HG03159 (cell line): ENCODE data around the gene NFKB2.

ENCODE experiments used
- ATAC-seq: cut with Tn5 transposase; IDR thresholded peaks from one replicate; pipeline ENCODE4 v1.9.1; 2021; ENCODE audit warnings: mild to moderate bottlenecking, moderate library complexity; ENCODE audit not compliant: unreplicated experiment

The NFKB2 gene

GRCh38 chr10:102395400-102396316 is at the start of gene NFKB2:
TSS of gene NFKB2 (plus strand) at chr10:102395705. CDS start at chr10:102395960, 255 bp downstream.
- ATAC-seq = peak; percentile 35

- no peak for ATAC-seq
These were observed 48.2 kb upstream of the NFKB2 start for GRCh38 chr10:102347236-102347828.

GRCh38 chr10:102352066-102352715 is 43.3 kb upstream of the NFKB2 start:
- ATAC-seq = no peak

GRCh38 chr10:102354451-102354850 is 41.1 kb upstream of the NFKB2 start:
- no peak for ATAC-seq

GRCh38 chr10:102358712-102359382 is 36.7 kb upstream of the NFKB2 start:
- no peak for ATAC-seq

GRCh38 chr10:102367441-102367840 is 28.1 kb upstream of the NFKB2 start:
- ATAC-seq = no peak

- ATAC-seq = no peak
These were observed 27.4 kb upstream of the NFKB2 start for GRCh38 chr10:102368077-102368476.

DNA sequence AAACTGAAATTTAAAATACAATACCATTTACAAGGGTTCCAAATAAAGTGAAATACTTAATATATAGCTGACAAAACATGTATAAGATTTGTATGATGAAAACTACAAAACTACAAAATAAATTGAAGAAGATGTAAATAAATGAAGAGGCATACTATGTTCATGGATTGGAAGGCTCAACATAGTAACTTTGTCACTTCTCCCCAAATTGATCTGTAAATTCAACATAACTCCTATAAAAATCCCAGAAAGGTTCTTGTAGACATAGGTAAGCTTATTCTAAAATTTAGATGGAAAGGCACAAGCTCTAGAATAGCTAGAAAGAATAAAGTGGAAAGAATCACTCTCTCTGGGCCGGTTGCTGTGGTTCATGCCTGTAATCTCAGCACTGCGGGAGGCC is 24.2 kb upstream of the NFKB2 start:
- ATAC-seq = no peak

DNA sequence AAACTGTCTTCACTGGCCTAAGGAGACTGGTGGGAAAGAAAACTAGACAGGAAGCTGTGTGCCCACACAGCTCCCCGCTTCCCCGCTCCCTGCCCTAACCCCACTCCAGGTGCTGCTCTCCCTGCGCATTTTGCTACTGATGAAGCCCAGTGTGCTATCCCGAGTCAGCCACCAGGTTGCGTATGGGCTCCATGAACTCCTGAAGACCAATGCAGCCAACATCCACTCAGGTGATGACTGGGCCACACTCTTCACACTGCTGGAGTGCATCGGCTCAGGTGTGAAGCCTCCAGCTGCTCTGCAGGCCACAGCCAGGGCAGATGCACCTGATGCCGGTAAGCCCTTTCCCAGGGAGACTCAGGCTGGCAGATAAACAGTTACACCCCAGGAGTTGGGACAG is 20.3 kb upstream of the NFKB2 start:
- no peak for ATAC-seq

DNA sequence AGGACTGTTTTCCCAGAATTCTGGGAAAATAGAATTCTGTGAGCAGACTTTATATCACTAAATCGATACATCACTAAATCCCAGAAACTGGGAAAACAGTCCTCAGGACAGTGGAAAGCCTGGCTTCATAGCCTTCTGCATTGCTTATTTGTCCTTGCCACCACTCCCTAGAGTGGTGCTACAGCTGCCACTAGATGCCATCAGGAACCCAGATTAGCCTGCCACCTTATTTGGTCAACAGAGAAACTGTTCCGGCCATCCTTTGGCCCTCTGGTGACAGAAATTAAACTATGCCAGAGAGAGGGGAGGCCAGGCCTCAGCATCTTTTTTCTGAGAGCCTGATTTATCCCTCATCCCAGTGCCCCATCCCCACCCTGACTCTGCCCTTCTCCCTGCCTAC is 19.6 kb upstream of the NFKB2 start:
- ATAC-seq = no peak

- ATAC-seq = no peak
These were observed 18.6 kb upstream of the NFKB2 start for GRCh38 chr10:102376901-102377300.

GRCh38 chr10:102379383-102379782 is 16.1 kb upstream of the NFKB2 start:
- ATAC-seq = no peak

DNA sequence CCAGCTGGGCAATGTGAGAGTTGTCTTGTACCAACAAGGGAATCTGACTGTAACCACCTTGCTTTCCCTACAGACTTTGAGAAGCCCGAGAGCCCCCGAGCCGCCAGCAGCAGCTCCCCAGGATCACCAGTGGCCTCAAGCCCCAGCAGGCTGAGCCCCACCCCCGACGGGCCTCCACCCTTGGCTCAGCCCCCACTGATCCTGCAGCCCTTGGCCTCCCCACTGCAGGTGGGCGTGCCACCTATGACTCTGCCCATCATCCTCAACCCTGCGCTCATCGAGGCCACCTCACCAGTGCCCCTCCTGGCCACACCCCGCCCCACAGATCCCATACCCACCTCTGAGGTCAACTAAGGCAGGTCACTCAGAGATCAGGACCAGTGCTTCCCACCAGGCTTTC is 13.5 kb upstream of the NFKB2 start:
- no peak for ATAC-seq

- no peak for ATAC-seq
These were observed 12.6 kb upstream of the NFKB2 start for GRCh38 chr10:102382871-102383270.

DNA sequence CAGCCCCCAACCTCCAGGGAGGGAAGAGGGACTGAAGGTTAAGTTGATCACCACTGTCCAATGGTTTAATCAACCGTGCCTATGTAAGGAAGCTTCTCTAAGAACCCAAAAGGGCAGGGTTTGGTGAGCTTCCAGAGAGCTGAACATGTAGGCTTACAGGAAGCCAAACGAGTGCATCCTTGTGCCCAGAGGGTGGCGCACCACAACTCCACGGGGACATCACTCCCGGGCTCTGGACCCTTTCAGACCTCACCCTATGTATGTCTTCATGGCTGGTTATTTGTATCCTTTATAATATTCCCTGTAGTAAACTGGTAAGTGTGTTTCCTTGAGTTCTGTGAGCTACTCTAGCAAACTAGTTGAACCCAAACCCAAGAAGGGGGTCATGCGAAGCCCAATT is 11.5 kb upstream of the NFKB2 start:
- ATAC-seq = no peak

DNA sequence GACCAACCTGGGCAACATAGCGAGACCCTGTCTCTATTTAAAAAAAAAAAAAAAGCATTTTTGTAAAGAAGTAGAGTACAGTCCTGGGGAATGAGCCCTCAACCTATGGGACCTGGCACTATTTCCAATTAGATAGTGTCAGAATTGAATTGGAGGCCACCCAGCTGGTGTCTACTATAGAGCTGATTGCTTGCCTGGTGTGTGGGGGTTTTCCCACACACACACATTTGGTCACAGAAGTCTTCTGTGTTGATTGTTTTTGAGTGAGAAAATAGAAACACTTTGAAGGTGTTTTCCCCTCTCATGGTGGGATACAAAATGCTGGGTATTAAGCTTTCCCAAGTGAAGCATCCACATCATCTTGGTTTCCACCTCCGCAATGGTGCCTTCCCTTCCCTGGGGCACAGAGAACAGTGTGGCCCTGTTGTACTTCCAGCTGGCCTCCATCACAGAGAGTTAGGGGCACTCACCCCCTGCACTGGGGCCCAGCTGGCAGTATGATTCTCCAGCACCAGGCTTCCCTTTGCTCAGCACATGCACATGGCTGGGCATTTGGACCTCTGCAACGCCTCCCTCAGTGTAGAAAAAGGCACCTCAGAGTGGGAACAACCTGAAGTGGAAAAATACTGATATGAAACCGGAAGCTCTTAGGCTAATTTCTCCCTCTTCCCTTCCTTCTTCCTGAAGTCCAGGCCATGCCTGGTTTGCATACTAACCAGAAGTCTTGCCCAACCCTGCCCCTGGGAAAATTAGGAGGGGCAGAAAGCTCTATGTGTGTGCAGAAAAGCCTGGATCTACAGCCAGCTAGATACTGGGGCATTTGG is 10.7 kb upstream of the NFKB2 start:
- ATAC-seq = no peak

DNA sequence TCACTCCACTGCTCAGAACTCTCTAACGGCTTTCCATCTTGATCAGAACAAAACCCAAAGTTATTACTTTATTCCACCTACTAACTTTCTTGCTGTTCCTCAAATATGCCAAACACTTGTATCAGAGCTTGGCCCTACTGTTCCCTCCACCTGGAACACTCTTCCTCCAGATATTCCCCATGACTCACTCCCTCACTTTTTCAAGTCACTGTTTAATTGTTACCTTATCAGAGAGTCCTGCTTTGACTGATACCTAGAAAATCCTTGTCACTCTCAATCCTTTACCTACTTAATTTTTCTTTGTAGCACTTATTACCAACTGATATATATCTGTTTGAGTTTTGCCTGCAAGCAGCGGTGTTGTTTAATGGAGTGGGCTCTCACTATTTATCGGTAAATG is 5.6 kb upstream of the NFKB2 start:
- no peak for ATAC-seq

GRCh38 chr10:102392306-102392705 is 3.2 kb upstream of the NFKB2 start:
- no peak for ATAC-seq

- ATAC-seq = no peak
These were observed 2.0 kb upstream of the NFKB2 start for GRCh38 chr10:102393411-102394078.
